DND-41 (cell line): ENCODE data around the gene VAV3.

ENCODE experiments used
- EZH2 ChIP-seq: IDR thresholded peaks from 3 replicates; pipeline ENCODE4 v1.6.1; 2012; ENCODE audit warnings: borderline replicate concordance, low read depth, mild to moderate bottlenecking, moderate library complexity, low read length, inconsistent platforms; ENCODE audit not compliant: severe bottlenecking
- TF ChIP-seq, protein P1 (sequence below): IDR thresholded peaks from 2 replicates; pipeline ENCODE4 v1.5.1; 2012; ENCODE audit warnings: borderline replicate concordance, low read length, moderate library complexity, mild to moderate bottlenecking; ENCODE audit not compliant: poor library complexity, severe bottlenecking; ENCODE audit errors: extremely low read depth

DNA sequence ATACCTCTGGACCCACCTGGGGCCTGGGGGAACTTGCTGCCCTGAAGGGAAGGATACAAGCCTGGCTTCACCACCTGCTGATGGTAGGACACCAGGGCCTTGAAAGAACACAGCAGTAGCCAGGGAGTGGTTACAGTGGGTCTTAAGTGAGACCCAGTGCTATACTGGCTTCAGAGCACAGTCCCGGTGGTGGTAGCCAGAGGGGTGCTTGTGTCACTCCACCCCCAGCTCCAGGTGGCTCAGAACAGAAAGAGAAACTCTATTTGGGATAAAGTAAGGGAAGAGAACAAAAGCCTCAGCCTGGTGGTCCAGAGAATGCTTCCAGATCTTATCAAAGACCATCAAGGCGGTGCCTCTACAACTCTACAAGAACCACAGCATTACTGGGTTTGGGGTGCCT lies 37.2 kb downstream of the VAV3 start:
- TF ChIP-seq, protein P1, sequence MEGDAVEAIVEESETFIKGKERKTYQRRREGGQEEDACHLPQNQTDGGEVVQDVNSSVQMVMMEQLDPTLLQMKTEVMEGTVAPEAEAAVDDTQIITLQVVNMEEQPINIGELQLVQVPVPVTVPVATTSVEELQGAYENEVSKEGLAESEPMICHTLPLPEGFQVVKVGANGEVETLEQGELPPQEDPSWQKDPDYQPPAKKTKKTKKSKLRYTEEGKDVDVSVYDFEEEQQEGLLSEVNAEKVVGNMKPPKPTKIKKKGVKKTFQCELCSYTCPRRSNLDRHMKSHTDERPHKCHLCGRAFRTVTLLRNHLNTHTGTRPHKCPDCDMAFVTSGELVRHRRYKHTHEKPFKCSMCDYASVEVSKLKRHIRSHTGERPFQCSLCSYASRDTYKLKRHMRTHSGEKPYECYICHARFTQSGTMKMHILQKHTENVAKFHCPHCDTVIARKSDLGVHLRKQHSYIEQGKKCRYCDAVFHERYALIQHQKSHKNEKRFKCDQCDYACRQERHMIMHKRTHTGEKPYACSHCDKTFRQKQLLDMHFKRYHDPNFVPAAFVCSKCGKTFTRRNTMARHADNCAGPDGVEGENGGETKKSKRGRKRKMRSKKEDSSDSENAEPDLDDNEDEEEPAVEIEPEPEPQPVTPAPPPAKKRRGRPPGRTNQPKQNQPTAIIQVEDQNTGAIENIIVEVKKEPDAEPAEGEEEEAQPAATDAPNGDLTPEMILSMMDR, result no peak
- no peak for TF ChIP-seq EZH2
